Fibroblast of skin of left quadriceps (primary cell): ENCODE results near the gene B3GAT3.
"Not testable (repeated sequence)": the region's sequence is repeated elsewhere in the genome, so short reads cannot be mapped to it uniquely, and the experiment has no call there.

Experiments
- DNase-seq, 2 experiments: peaks; one replicate each; pipeline ENCODE4 v3.0.0-alpha.2; 2013; ENCODE audit warnings: low read depth in 2 of 2

B3GAT3 gene

DNA sequence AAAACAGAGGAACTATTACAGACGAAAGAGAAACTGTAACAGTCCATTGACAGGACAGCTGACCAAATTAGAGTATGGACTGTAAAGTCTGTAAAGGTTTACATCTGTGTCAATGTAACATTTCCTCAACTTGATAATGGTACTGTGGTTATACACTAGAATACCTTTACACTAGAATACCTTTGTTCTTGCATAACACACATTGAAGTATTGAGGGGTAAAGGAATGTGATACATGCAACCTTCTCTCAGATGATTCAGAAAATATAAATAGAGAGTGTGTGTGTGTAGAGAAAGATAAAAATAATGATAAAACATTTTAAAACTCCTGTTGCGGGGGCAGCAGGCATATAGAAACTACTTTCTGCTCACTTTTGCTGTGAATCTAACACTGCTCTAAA is 42.5 kb downstream of the B3GAT3 start:
- no peak for DNase-seq

DNA sequence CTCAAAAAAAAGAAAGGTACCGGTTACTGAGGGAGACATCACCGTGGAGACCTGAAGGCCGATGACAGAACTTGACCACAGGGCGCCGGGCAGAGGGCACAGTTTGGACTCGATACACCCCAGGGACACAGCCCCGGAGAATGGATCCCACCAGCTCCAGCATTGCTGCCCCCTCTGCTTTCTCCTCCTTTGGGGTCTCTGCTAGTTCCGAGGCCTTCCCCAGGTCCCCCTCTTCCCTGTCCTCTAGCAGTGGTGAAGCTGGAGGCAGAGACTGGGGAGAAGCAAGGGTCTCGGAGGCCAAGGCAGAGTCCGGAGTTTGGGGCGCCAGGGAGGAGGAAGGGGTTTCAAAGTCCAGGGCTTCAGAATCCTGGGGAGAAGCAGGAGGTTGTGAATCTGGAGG is 43.2 kb downstream of the B3GAT3 start:
- no peak for DNase-seq

DNA sequence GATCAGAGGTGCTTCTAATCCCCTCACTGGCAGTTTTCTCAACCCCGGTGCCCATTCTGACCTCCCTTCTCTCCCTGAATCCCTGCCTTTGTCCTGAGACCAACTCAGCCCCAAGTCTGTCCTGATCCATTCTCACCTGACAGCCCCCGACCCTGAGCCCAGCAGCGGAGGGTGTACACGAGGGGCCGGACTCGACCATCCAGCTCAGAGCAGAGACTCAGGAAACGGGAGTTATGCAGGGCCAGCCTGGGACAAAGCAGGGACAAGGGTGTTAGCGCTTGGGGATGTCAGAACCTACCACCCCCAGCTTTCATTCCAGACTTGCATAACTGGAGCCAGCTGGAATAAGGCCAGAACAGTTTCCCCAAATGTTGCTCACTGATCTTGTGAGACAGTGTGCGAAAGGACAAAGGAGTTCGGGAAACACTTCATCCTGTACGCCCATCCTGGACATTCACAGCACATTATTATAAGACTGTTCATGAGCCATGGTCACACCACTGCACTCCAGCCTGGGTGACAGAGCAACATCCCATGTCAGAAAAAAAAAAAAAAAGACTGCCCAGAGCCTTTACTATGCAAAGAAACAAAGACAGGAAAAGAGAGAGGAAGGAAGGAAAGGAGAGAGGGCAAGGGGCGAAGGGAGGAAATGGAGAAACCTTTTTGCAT is 44.6 kb downstream of the B3GAT3 start:
- DNase-seq = no peak

DNA sequence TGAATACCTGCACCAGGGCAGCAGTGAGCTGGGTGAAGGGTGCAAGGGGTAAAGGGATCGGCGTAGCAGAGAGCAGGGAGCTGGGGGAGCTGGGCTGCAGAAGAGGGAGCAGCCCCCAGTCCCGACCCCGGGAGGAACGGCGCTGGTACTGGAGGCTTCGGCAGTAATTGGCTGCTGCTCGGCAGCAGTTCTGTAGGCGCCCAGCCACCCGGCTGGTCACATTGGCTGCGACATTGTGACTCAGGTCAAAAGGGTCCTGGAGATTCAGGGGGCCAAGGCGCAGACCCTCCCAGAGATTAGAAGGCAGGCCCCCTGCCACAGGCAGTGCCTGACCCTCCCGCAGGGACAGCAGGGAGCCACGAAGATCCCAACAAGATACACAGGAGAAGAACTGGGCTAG is 45.9 kb downstream of the B3GAT3 start:
- DNase-seq = no peak

- DNase-seq = no peak
Measured at GRCh38 chr11:62575156-62575555, 46.6 kb downstream of the B3GAT3 start.

GRCh38 chr11:62574363-62575071 is 47.3 kb downstream of the B3GAT3 start:
- no peak for DNase-seq

DNA sequence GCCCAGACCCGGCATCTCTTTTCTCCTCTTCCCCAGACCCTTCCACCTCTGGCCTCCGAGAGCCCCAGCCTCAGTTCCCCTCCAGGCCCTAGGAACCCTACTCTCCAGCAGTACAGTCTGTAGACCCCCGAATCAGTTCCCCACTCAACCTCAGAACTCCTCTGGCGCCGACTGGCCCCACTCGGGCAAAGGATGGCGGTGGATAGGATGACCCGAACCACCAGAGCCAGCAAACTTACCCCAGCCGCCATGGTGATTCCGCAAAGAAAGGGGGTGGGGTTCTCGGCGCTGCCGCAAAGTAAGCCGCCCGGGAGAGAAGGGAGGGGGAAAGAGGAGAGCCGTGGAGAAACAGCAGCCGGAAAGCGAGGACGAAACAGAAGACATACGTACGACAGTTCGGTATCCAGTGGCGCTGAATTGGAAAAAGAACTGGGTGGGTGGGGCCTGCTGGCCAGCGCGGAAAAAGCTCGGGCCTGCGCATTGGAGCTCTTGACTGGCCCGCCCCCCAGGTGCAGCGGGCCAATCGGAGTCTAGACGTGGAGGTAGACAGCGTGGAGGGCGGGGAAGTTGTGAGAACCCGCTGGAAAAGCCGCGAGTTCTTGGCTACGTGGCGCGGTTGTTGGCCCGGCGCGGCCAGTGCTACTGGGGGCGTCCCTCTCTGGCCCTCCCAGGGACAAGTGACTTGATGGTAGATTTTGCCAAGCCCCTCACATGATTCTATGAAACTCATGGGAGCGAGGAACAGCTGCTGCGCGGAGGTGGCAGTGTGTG is 48.0 kb downstream of the B3GAT3 start, which contains the start of gene EEF1G:
EEF1G (minus strand) TSS at position 300 of the 771 bp plus-strand sequence; CDS start at position 251, 49 bp downstream.
- peak; percentile 100 for DNase-seq

DNA sequence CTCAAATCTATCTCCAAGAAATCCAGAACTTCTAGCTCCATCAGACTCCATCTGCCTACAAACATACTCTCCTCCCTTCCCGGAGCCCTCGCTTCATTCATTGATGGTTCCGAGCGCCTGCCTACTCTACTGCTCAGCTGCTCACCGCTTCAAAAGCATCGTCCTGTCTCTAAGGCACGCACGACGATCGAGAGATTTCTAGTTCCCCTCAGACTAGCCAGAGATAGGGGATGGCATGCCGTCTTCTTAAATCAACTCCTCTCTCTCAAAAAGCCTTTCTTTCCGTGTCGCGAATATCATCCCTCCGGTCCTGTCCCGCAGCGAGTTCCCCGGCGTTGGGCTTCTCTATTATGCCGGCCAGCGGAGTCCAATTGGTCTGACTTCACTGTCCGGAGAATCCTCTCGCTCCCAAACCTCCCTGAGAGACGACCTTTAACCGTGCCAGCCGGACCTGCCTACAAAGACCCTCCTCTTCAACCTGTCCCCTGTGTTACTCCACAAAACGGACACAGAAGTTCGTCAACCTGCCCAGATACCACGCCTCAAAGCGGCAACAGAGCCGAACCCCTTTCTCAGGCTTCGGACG is 48.7 kb downstream of the B3GAT3 start:
- DNase-seq = no peak

DNA sequence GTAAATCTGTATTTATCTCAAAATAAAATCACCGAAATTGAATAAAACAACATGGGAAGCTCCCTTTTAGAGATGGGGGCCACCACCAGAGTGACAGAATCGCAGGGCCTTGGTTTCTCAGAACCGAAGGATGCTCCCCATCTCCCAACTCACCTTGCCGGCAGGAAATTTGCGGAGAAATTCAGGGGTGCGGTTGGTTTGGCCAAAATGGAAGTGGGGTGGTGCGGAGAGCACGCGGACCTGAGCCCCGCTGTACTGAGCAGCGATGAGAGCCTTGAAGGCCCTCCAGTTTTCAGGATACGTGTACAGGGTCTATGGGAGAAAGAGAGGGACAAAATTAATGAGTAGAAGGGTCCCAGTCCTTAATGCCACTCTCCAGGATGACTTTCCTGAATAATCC is 49.4 kb downstream of the B3GAT3 start:
- DNase-seq = no peak

GRCh38 chr11:62571493-62571892 is 50.3 kb downstream of the B3GAT3 start:
- not testable (repeated sequence) for DNase-seq

- not testable (repeated sequence) for DNase-seq
Measured at GRCh38 chr11:62570903-62571302, 50.9 kb downstream of the B3GAT3 start.

GRCh38 chr11:62569611-62570010 is 52.2 kb downstream of the B3GAT3 start:
- no peak for DNase-seq

- no peak for DNase-seq
Measured at GRCh38 chr11:62567018-62567633, 54.7 kb downstream of the B3GAT3 start.

GRCh38 chr11:62566247-62566646 is 55.5 kb downstream of the B3GAT3 start:
- DNase-seq = no peak
